Liver (tissue), 3 donors: ENCODE results near the gene ICA1L.

Source experiments
- RAD21 ChIP-seq, 2 donors: IDR thresholded peaks; 2 replicates each; pipeline ENCODE4 v1.6.1; 2016; ENCODE audit warnings: antibody characterized with exemption in 2 of 2, mild to moderate bottlenecking in 2 of 2
- SP1 ChIP-seq: IDR thresholded peaks from 2 replicates; pipeline ENCODE4 v1.6.1; 2018; ENCODE audit warnings: antibody characterized with exemption, mild to moderate bottlenecking
- YY1 ChIP-seq: IDR thresholded peaks from 2 replicates; pipeline ENCODE4 v1.6.1; 2016; ENCODE audit warnings: antibody characterized with exemption, mild to moderate bottlenecking
- TF ChIP-seq, protein P1 (sequence below): IDR thresholded peaks from 2 replicates; pipeline ENCODE4 v1.6.1; 2016; ENCODE audit warnings: antibody characterized with exemption, mild to moderate bottlenecking
- TF ChIP-seq, protein P2 (sequence below): fragments of 150-350 bp; IDR thresholded peaks from 2 replicates; pipeline ENCODE4 v1.5.1; 2017; ENCODE audit warnings: improper control_type of control experiment, low read depth, low read length; ENCODE audit not compliant: missing input control
- TF ChIP-seq, protein P3 (sequence below): IDR thresholded peaks from 2 replicates; pipeline ENCODE4 v1.6.1; 2016; ENCODE audit warnings: antibody characterized with exemption
- TF ChIP-seq, protein P4 (sequence below): IDR thresholded peaks from 2 replicates; pipeline ENCODE4 v1.6.1; 2016; ENCODE audit warnings: antibody characterized with exemption
- donor health status: healthy.
- donor health status: healthy.

DNA sequence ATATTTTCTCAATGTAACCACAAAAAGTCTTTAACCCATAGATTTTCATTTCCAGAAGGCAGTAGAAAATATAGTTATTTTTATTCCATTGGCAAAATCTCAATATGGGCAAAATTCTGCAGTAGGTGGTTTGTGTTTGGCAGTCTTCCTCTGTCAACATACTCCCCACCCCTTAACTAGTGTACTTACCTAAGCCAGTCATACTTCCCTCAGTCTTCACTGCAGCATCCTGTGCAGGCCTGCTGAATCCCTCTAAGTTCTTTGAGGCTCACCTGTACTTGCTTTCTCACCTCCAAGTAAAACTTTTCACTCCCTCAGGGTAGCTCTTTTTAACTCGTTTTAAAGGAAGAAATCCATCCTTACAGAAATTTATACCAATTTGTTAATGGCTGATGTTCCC, 47.3 kb upstream of the ICA1L start:
- TF ChIP-seq, protein P1, sequence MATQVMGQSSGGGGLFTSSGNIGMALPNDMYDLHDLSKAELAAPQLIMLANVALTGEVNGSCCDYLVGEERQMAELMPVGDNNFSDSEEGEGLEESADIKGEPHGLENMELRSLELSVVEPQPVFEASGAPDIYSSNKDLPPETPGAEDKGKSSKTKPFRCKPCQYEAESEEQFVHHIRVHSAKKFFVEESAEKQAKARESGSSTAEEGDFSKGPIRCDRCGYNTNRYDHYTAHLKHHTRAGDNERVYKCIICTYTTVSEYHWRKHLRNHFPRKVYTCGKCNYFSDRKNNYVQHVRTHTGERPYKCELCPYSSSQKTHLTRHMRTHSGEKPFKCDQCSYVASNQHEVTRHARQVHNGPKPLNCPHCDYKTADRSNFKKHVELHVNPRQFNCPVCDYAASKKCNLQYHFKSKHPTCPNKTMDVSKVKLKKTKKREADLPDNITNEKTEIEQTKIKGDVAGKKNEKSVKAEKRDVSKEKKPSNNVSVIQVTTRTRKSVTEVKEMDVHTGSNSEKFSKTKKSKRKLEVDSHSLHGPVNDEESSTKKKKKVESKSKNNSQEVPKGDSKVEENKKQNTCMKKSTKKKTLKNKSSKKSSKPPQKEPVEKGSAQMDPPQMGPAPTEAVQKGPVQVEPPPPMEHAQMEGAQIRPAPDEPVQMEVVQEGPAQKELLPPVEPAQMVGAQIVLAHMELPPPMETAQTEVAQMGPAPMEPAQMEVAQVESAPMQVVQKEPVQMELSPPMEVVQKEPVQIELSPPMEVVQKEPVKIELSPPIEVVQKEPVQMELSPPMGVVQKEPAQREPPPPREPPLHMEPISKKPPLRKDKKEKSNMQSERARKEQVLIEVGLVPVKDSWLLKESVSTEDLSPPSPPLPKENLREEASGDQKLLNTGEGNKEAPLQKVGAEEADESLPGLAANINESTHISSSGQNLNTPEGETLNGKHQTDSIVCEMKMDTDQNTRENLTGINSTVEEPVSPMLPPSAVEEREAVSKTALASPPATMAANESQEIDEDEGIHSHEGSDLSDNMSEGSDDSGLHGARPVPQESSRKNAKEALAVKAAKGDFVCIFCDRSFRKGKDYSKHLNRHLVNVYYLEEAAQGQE, result no peak
- TF ChIP-seq, protein P2, sequence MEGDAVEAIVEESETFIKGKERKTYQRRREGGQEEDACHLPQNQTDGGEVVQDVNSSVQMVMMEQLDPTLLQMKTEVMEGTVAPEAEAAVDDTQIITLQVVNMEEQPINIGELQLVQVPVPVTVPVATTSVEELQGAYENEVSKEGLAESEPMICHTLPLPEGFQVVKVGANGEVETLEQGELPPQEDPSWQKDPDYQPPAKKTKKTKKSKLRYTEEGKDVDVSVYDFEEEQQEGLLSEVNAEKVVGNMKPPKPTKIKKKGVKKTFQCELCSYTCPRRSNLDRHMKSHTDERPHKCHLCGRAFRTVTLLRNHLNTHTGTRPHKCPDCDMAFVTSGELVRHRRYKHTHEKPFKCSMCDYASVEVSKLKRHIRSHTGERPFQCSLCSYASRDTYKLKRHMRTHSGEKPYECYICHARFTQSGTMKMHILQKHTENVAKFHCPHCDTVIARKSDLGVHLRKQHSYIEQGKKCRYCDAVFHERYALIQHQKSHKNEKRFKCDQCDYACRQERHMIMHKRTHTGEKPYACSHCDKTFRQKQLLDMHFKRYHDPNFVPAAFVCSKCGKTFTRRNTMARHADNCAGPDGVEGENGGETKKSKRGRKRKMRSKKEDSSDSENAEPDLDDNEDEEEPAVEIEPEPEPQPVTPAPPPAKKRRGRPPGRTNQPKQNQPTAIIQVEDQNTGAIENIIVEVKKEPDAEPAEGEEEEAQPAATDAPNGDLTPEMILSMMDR, result no peak
- TF ChIP-seq RAD21 (IDR thresholded peaks at IDR 0.05) (no peak), SP1 (no peak), YY1 (no peak)
- TF ChIP-seq, protein P3, sequence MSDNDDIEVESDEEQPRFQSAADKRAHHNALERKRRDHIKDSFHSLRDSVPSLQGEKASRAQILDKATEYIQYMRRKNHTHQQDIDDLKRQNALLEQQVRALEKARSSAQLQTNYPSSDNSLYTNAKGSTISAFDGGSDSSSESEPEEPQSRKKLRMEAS, result no peak
- TF ChIP-seq, protein P4, sequence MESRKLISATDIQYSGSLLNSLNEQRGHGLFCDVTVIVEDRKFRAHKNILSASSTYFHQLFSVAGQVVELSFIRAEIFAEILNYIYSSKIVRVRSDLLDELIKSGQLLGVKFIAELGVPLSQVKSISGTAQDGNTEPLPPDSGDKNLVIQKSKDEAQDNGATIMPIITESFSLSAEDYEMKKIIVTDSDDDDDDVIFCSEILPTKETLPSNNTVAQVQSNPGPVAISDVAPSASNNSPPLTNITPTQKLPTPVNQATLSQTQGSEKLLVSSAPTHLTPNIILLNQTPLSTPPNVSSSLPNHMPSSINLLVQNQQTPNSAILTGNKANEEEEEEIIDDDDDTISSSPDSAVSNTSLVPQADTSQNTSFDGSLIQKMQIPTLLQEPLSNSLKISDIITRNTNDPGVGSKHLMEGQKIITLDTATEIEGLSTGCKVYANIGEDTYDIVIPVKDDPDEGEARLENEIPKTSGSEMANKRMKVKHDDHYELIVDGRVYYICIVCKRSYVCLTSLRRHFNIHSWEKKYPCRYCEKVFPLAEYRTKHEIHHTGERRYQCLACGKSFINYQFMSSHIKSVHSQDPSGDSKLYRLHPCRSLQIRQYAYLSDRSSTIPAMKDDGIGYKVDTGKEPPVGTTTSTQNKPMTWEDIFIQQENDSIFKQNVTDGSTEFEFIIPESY, result no peak
